Transverse colon (tissue), 3 donors: ENCODE data around the gene IZUMO1R.

Experiments
- EP300 ChIP-seq: sonication (generic); formaldehyde crosslinking; IDR thresholded peaks from one replicate; pipeline ENCODE4 v1.6.1; 2017; ENCODE audit warnings: antibody characterized with exemption, low read depth
- POLR2A ChIP-seq: fragments of 450-650 bp; IDR thresholded peaks from one replicate; pipeline ENCODE4 v1.6.1; 2016; ENCODE audit warnings: antibody characterized with exemption, mild to moderate bottlenecking, moderate library complexity
- TF ChIP-seq, protein P1 (sequence below), 5 experiments: fragments of 200-600 bp in 3 of 5; fragments of 450-650 bp in 2 of 5; sonication (generic) in 3 of 5; IDR thresholded peaks; 1 replicate in 2 of 5; 2 replicates in 3 of 5; pipeline ENCODE4 v1.5.1; 2016 to 2017; ENCODE audit warnings: antibody characterized with exemption in 5 of 5, inconsistent platforms in 3 of 5, mild to moderate bottlenecking in 2 of 5, moderate library complexity in 1 of 5

DNA sequence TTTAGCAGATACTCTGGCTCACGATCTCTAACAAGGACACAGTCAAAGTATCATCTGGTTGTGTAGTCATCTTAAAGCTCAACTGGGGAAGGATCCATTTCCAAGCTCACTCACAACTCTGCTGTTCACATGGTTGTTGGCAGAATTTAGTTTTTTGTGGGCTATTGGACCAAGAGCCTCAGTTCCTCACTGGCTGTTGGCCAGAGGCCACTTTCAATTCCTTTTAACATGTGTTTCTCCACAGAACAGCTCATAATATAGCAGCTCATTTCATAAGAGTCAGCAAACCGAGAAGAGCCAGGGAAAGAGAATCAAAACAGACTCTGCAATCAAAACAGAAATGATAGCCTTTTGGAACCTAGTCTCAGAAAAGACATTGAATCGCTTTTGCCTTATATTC lies 22.6 kb downstream of the IZUMO1R start:
- TF ChIP-seq, protein P1, sequence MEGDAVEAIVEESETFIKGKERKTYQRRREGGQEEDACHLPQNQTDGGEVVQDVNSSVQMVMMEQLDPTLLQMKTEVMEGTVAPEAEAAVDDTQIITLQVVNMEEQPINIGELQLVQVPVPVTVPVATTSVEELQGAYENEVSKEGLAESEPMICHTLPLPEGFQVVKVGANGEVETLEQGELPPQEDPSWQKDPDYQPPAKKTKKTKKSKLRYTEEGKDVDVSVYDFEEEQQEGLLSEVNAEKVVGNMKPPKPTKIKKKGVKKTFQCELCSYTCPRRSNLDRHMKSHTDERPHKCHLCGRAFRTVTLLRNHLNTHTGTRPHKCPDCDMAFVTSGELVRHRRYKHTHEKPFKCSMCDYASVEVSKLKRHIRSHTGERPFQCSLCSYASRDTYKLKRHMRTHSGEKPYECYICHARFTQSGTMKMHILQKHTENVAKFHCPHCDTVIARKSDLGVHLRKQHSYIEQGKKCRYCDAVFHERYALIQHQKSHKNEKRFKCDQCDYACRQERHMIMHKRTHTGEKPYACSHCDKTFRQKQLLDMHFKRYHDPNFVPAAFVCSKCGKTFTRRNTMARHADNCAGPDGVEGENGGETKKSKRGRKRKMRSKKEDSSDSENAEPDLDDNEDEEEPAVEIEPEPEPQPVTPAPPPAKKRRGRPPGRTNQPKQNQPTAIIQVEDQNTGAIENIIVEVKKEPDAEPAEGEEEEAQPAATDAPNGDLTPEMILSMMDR (IDR thresholded peaks at IDR 0.05) = no peak
- no peak for TF ChIP-seq EP300
- no peak for TF ChIP-seq POLR2A
